Measurements from ENCODE around the gene HBA1. TPM values are rescaled to one million over a fixed set of nuclear protein-coding genes. Genes with fewer than 3 reads are reported as not detected.

Gene HBA1
- total RNA-seq, 1 experiment from 2014 or later: 2.9 TPM

- peaks cover 1% of the 10 kb centered on the region for H3K27me3 Mint-ChIP-seq (ENCODE audit: insufficient read depth, unreplicated experiment)
These were observed 11.5 kb upstream of the HBA1 start for GRCh38 chr16:164827-165538.

GRCh38 chr16:165539-166374 is 10.7 kb upstream of the HBA1 start, which contains the start of gene HBM:
TSS of gene HBM (plus strand) at chr16:165978. CDS start at chr16:165998, 20 bp downstream.
- H3K27ac Mint-ChIP-seq (ENCODE audit: low read depth, unreplicated experiment): no peak within 1 kb of the TSS

More at GRCh38 chr16:164827-165538, 11.5 kb upstream of the HBA1 start:
- Mint-ChIP-seq H3K4me1 (ENCODE audit: insufficient read depth, unreplicated experiment) (no peaks in the 10 kb centered on the region), H3K4me3 (ENCODE audit: unreplicated experiment) (no peak overlapping the region), H3K9me3 (ENCODE audit: unreplicated experiment) (no peaks in the 10 kb centered on the region), H3K36me3 (ENCODE audit: insufficient read depth, unreplicated experiment) (no peaks in the 10 kb centered on the region), H3K27ac (ENCODE audit: low read depth, unreplicated experiment) (no peak overlapping the region)
- no peak for DNase-seq (ENCODE audit: unreplicated experiment)
- intact Hi-C loops (cut with micrococcal nuclease): no loop called here
- ChIA-PET CTCF (no interaction called here), POLR2A (no interaction called here)
- TF ChIP-seq CTCF (IDR thresholded peaks at IDR 0.05; ENCODE audit: unreplicated experiment): no peak
- no TSS peak for BruUV-seq (replicated peaks)

GRCh38 chr16:166375-167121 is 9.9 kb upstream of the HBA1 start:
- Mint-ChIP-seq H3K4me1 (ENCODE audit: insufficient read depth, unreplicated experiment) (no peaks in the 10 kb centered on the region), H3K27ac (ENCODE audit: low read depth, unreplicated experiment) (no peak overlapping the region), H3K4me3 (ENCODE audit: unreplicated experiment) (no peak overlapping the region), H3K36me3 (ENCODE audit: insufficient read depth, unreplicated experiment) (no peaks in the 10 kb centered on the region), H3K27me3 (ENCODE audit: insufficient read depth, unreplicated experiment) (peaks cover 14% of the 10 kb centered on the region), H3K9me3 (ENCODE audit: unreplicated experiment) (no peaks in the 10 kb centered on the region)
- intact Hi-C loops (cut with micrococcal nuclease): no loop called here
- no TSS peak for BruUV-seq (replicated peaks)
- no peak for DNase-seq (ENCODE audit: unreplicated experiment)
- no peak for TF ChIP-seq CTCF (IDR thresholded peaks at IDR 0.05; ENCODE audit: unreplicated experiment)
- ChIA-PET POLR2A (no interaction called here), CTCF (interaction anchor here (1.5 kb wide), 1 partner anchor 15 kb away, joined by 5 read pairs; no protein-coding TSS in a partner anchor)

More at GRCh38 chr16:165539-166374, 10.7 kb upstream of the HBA1 start, which contains the start of gene HBM:
- no peak within 1 kb of the TSS for H3K4me3 Mint-ChIP-seq (ENCODE audit: unreplicated experiment)
- DNase-seq (ENCODE audit: unreplicated experiment): no peak
- no peaks in the 10 kb centered on the region for H3K36me3 Mint-ChIP-seq (ENCODE audit: insufficient read depth, unreplicated experiment)
- no peaks in the 10 kb centered on the region for H3K9me3 Mint-ChIP-seq (ENCODE audit: unreplicated experiment)
- no TSS peak for BruUV-seq (replicated peaks)
- H3K27me3 Mint-ChIP-seq (ENCODE audit: insufficient read depth, unreplicated experiment): peaks cover 6% of the 10 kb centered on the region
- intact Hi-C loops (cut with micrococcal nuclease): no loop called here
- no peaks in the 10 kb centered on the region for H3K4me1 Mint-ChIP-seq (ENCODE audit: insufficient read depth, unreplicated experiment)
- no peak for TF ChIP-seq CTCF (IDR thresholded peaks at IDR 0.05; ENCODE audit: unreplicated experiment)
- CTCF ChIA-PET: interaction anchor here (0.6 kb wide), 1 partner anchor 81 kb away, joined by 3 read pairs; no protein-coding TSS in a partner anchor
- POLR2A ChIA-PET: no interaction called here
